ENCODE measurements around the gene RPS6KC1.
"Not testable (repeated sequence)": the region's sequence is repeated elsewhere in the genome, so short reads cannot be mapped to it uniquely, and the experiment has no call there.

The RPS6KC1 gene

DNA sequence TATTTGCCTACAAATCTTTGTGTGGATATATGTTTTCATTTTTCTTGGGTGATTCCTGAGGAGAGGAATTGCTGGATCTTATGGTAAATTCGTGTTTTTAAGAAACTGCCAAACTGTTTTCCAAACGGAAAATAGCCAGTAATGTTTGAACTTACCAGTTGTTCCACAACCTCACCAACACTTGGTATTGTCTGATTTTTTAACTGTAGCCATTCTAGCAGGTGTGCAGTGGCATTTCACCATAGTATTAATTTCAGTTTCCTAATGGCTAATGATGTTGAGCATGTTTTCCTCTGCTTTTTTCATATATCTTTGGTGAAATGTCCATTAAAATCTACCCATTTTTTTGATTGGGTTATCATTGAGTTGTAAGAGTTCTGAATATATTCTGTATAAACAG, 56.6 kb downstream of the RPS6KC1 start:
- no peak for DNase-seq

DNA sequence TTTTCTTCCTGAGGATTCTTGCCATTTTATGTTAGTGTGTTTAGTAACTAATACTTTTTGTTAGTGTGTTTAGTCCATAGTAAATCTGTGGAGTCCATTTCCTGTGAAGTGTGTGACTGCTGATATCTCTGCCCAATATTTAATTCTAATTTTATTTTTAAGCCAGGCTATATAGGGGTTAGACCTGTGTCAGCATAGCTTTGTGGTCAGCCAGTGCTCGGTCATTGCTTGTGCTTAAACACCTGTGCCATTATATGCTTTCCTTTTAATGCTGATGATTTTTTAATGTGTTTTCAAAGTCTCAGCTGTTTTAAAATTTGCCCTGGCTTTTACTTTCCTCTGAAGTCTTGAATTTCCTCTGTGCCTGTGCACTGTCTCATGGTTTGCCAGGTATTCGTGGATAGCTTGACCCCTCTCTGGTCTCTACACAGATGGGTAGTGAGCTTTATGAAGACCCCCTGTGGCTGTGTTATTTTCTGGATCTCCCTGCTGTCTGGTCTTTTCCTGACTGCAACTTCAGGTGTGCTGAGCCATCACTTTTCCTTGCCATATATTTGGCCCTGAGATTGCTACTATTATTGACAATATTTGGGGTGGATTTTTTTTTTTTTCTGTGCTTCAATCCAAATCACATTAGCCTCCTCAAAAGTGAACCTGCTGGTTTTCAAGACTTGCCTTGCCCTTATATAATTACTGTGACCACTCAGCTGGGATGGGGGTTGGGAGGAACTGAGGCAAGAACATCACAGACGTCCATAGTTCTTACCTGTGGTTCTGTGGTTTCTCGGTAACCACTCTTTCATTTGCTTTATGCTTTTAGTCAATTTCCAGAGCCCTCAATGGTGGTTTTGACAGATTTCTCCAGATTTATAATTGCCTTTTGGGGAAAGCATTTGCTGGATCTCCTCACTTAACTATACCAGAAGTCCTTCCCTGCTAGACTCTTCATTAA, 59.6 kb downstream of the RPS6KC1 start:
- DNase-seq: peak; percentile 10

DNA sequence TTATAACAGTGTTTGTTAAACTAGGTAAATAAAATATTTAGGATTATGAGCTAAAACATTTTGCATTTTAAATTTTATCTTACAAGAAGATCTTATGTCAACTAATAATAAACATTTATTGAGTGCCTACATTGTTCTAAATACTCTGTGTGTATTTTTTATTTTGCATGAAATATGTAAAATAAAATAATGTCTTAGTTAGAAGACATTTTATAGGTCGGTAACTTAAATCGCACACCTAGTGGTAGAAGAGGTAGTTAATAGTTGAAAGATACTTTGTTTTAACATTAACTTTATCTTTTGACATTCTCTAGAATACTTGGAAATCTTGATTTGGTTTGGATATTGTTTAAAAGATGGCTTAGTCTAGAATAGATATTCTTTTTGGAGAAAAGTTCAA, 60.5 kb downstream of the RPS6KC1 start:
- no peak for DNase-seq

DNA sequence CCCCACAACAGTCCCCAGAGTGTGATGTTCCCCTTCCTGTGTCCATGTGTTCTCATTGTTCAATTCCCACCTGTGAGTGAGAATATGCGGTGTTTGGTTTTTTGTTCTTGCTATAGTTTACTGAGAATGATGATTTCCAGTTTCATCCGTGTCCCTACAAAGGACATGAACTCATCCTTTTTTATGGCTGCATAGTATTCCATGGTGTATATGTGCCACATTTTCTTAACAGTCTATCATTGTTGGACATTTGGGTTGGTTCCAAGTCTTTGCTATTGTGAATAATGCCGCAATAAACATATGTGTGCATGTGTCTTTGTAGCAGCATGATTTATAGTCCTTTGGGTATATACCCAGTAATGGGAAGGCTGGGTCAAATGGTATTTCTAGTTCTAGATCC, 61.7 kb downstream of the RPS6KC1 start:
- DNase-seq: not testable (repeated sequence)

DNA sequence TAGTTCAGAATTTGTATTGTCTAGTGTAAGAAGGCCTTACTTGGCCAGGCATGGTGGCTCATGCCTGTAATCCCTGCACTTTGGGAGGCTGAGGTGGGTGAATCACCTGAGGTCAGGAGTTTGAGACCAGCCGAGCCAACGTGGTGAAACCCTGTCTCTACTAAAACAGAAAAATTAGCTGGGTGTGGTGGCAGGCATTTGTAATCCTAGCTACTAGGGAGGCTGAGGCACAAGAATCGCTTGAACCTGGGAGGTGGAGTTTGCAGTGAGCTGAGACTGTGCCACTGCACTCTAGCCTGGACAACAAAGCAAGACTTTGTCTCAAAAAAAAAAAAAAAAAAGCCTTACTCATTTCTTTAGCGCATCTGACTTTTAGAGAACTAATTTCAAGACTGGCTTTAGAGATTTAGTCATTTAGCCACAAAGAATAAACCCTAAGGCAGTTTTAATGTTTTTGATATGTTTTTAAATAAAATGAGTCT, 66.7 kb downstream of the RPS6KC1 start:
- peak; percentile 25 for DNase-seq

DNA sequence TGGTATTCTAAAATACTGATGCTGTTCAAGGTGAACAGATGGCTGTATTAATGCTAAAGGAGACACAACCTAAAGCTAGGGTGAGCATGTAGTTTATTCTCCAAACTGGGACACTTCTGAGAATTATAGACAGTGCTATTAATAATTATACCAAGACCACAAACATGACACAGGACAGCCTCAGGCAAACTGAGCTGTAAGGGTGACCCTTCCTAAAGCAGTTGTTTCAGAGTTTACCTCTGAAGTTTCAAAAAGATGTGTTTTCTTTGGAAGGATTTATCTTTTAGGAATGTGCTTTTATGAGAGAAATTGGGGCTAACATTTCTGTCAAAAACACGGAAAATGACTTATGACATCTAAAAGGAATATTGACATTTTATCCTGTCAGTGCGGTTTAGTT, 68.8 kb downstream of the RPS6KC1 start:
- DNase-seq: no peak

DNA sequence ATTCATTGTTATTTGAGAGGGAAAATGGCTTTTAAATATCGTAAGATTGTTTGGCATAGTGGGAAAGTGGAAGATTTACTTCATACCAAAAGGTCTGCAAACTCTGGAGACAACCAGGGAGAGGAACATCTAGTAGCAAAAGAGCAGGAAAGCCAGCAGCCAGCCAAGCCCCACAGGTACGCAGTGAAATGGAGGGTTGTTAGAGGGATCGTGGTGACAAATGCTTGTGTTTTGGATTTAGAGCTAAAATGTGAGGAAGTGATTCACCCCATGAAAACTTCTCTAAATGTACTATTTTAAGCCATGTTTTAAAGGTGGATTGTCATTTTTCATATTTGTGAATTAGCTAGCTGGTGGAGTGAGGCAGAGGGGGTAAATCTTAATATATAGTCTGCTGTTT, 69.3 kb downstream of the RPS6KC1 start:
- DNase-seq: no peak

DNA sequence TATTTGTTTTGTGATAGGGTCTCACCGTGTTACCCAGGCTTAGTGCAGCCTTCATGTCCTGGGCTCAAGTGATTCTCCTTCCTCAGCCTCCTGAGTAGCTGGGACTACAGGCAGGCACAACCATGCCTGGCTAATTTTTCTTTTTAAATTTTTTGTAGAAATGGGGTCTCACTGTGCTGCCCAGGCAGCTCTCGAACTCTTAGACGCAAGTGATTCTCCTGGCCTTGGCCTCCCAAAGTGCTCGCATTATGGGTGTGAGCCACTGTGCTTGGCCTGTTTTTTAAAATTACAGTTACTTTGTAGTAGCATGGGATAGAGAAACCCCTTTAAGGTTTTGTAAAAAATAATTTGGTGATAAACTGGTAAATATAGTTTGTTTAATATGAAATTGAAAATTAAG, 69.9 kb downstream of the RPS6KC1 start:
- no peak for DNase-seq

DNA sequence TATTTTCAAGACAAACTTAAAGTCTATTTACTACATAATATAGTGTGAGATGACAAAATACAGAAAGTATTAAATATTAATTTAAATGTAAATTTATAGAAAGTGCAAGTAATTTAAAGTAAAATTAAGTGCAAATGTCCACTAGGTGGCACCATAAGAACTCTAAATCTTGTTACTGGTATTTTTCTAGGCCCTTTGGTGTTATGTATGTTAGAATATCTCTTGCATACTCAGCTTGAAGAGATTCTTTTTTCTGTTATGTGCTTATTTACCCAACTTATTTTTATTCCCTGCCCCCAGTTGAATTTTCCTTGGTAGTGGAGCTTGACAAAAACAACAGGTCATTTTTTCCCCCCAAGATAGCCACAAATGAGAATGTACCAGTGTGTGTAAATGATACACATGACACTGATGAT, 71.5 kb downstream of the RPS6KC1 start:
- peak; percentile 44 for DNase-seq

DNA sequence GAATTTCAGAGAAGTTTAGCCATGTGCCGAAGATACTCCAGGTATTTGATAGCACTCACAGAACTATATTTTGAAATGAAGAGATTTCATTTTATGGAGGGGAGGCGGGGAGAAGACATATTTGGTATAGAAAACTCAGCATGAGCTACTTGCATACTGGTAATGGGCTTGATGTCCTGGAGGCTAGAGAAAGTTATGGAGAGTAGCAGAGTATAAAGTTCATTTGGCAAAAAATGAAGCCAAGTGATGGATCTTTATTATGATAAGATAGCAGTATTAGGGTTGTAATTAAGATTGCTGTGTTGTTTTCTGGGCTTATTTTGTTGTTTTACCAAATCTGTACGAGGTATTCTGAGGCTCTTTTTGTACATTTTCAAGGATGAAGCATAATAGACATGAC, 72.0 kb downstream of the RPS6KC1 start:
- no peak for DNase-seq

DNA sequence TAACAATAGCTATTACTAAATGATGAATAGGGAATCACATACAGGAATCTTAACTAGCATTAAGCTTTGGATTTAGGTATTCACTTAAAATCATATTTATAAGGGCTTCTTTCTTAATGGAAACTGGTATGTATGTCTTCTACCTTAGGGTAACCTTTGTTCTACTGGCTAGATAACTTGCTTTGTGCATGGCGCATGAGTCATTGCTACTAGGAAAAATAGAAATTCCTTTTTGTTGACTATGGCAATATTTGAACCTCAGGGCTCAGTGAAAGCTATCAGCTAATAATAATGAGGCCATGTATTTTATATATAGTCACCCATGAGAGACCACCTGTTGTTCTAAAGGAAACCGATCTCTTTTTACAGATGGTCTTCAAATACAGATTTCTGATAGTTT, 72.5 kb downstream of the RPS6KC1 start:
- no peak for DNase-seq

DNA sequence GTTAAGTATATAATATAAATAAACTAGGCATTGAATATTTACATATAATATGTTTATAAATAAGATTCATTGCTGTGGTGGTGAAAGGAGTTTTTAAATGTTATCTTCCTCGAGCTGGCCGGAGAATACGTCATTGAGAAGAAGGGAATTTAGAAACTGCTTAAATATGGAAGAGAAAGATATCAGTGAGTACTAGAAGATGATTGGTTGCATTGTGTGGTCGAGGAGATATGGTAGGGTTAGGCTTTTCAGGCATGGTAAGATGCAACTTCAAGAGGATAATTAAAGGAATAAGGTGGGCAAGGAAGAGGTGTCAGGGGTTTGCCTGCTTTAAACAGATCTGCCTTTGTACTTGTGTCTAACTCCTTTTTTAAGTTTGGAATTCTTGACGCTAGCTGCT, 73.5 kb downstream of the RPS6KC1 start:
- no peak for DNase-seq

DNA sequence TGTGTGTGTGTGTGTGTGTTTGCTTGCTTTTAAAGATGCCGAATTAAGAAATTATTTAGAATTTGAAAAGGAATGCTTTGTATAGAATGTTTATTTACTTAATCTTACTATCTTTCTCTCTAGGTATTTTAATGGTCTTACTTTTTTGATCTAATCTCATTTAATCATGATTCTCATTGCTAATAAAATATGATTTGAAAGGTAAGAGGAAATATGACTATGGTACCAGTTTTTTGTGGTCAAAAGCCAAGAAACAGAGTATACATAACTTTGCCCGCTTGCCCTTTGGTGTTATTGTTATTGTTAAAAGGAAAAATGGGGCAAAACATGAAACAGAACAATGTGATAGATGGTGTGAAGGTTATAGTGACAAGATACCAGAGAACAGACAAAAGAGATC, 74.6 kb downstream of the RPS6KC1 start:
- DNase-seq: no peak

DNA sequence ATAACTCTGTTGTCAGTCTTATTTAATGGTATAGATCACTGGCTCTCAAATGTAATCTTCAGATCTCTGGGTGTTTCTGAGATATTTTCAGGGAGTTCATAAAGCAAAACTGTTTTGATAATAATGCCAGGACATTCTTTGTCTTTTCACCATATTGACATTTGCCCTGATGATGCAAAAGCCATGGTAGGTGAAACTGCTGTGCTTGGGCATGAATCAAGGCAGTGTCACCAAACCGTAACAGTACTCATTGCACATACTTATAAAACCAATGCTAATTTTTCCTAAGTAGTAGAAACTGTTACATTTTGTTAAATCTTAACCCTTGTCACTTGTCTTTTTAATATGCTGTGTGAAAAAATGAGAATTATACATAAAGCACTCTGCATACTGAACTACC, 76.0 kb downstream of the RPS6KC1 start:
- DNase-seq: no peak

DNA sequence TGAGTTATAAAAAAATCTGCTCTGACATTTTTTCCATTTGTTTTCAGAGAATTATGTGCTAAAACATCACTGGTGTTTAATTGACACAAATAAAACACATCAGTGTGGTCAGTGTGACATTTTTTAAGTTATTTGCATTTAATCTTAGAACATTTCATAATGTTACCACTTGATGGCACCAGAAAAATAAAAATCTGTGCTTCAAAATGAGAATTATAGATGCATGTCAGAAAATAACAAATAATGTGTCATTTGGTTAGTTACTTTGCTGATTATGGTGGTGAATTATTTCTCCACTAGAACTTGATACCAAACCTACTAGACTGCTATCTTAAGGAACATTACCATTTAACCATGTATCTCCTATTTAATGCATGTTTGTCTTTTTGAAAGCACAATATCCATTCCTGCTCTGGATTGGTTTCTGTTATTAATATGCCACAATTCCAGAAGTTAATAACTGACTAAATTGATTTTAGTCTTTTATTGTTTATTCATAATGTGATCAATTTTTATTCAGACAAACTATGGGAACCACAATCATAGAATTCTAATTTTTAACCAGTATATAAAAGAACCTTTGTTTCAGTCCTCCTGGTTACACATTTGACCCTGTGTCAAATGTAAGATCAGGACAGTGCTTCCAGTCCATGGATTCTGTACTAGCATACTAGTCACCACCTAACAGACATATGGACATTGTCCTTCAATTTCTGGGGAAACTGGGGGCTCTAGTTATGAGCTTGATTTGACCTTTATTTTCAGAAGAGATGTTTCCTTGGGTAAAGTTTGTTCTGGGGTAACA, 81.0 kb downstream of the RPS6KC1 start:
- no peak for DNase-seq

DNA sequence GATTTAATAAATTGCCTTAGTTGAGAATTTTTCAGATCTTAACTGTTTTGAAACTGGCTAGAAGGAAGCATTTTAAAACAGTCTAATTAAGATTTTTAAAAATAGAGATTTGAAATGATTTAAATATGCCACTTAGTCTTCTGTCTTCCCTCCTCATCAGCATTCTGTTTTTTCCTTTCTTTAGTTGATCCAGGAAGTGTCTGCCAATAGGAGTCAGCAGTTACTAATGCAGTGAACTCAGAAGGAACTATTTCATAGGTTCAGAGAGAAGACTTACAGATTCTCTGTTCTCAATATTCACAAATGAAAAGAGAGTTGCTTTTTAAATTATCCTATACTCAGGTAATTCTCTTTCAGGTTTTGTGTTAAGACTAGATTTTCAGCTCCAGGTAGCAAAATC, 84.5 kb downstream of the RPS6KC1 start:
- DNase-seq: no peak

DNA sequence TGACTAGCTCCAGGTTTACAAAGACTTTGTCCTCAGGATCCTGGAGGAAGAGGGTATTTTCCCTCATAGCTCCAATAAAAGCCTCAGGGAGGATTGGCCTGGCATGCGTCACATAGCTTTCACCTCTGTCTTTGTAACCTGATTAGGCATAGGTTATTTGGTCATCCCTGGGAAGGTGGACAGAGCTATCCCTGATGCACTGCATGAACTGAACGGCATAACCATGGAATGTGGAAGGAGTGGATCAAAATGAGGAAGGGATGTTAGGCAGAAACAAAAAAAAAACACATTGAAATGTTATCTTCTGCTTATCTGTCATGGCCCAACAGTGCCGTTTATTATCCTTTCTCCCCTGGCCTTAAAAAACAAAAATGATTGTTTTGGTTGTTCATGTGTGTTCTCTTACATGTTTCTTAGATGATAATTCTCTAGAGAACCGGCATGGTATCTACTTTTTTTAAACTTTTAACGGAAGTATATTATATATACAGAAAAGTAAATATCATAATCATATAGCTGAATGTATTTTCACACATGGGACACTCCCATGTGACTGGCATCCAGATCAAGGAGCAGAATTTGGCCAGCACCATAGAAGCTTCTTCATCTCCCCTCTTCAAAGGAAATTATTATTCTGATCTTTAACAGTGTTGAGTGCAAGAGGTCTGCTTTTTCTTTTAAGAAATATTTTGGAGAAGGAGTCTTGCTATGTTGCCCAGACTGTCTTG, 85.3 kb downstream of the RPS6KC1 start:
- no peak for DNase-seq

DNA sequence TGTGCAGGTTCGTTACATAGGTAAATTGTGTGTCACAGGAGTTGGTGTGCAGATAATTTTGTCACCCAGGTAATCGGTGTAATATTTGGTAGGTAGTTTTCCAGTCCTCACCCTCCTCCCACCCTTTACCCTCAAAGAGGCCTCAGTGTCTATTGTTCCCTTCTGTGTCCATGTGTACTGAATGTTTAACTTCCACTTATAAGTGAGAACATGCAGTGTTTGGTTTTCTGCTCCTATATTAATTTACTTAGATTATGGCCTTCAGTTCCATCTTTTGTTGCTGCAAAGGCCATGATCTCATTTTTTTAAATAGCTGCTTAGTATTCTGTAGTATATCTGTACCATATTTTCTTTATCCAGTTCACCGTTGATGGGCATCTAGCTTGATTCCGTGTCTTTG, 87.3 kb downstream of the RPS6KC1 start:
- DNase-seq: no peak

DNA sequence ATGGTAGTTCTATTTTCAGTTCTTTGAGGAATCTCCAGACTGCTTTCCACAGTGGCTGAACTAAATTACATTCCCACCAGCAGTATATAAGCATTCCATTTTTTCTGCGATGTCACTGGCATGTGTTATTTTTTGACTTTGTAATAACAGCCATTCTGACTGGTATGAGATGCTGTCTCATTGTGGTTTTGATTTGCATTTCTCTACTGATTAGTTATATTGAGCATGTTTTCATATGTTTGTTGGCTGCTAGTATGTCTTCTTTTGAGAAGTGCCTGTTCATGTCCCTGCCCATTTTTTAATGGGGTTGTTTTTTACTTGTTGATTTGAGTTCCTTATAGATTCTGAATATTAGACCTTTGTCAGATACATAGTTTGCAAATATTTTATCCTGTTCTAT, 87.9 kb downstream of the RPS6KC1 start:
- DNase-seq: no peak

DNA sequence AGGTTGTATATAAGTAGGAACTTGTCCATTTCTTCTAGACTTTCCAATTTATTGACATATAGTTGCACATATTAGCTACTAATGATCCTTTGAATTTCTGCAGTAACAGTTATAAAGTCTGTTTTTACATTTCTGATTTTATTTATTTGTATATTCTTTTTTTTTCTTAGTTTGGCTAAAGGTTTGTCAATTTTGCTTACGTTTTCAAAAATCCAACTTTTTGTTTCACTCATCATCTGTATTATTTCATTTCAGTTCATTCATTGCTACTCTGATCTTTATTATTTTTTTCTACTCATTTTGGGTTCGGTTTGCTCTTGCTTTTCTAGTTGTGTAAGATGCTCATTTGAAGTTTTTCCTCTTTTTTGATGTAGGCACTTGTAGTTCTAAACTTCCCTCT, 97.9 kb downstream of the RPS6KC1 start:
- DNase-seq: no peak

DNA sequence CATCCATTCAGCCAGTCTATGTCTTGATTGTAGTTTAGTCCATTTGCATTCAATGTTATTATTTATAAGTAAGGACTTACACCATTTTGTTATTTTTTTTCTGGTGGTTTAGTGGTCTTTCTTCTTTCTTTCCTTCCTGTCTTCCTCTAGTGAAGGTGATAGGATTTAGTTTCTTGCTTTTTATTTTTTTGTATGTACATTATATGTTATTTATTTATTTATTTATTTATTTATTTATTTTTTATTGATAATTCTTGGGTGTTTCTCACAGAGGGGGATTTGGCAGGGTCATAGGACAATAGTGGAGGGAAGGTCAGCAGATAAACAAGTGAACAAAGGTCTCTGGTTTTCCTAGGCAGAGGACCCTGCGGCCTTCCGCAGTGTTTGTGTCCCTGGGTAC, 99.0 kb downstream of the RPS6KC1 start:
- not testable (repeated sequence) for DNase-seq

DNA sequence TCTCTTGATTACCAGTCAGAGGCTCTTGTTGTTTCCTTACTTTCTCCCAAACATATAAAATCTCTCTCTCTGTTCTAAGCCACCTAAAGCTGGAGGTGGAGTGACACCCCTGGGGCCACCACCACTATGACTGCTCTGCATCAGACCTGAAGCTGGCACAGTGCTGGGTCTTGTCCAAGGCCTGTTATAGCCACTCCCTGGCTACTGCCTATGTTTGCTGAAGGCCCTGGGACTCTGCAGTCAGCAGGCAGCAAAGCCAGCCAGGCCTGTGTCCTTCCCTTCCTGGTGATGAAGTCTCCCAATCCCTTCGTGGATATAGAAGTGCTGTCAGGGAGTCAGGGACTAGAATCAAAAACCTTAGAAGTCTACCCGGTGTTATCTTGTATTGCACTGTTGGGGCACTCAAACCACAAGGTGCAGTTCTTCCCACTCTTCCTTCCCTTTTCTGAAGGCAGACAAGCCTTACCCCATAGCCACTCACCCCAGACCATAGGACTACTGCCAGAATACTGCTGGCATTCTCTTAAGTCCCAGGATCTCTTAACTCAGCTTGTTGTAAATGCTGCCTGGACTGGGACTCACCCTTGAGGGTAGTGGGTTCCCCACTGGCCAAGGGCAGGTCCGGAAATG, 103.1 kb downstream of the RPS6KC1 start:
- DNase-seq: no peak

DNA sequence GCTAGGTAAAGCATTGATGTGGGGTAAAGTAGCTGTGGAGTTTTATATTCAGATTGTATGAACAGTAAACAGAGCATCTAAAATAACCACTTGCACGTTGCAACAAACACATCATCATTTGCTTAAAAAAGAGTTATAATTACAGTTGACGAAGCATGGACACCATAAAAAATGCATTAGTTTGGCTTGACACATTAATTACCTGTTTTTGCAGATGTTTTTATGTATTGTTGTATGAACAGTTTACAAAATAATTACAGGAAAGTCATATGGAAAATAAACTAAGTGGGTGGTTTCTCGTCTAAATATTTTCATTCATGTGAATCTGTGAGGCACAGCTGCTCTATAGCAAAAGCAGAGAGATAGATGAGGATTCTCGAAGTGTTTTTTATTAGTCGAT, 108.3 kb downstream of the RPS6KC1 start:
- DNase-seq: no peak
